GM12872 (cell line): ENCODE results near the gene C4orf17.

ENCODE experiments used
- TF ChIP-seq, protein P1 (sequence below): IDR thresholded peaks from 3 replicates; pipeline ENCODE4 v1.5.1; 2011; ENCODE audit warnings: low read depth, mild to moderate bottlenecking, low read length, moderate library complexity; ENCODE audit not compliant: insufficient read depth

Gene C4orf17

DNA sequence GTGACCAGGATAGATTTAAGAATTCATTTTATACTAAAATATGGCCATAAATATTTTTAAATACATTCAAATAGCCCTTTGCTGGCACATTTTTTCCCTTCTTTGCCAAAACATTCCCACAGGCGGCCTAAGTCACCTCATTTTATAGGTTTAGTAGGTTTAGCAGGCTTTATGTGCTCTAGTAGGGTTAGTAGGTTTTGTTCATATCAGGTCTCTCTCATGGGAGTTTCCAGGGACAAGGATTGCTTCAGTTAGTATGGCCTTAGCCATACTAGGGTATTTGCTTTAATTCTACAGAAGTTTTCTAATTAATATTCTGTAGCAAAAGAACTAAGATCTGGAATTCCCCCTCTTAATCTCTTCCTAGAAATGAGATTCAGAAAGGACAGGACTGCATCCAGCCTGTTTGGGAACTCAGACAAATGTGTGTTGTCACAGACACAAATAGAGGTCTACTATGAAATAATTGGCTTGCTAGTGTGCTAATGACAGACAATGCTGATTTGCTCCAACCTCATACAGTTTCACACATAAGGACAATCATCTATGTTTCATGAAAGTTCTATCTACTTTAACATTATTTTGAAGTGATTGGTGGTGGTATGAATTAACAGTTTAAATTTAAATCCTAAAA is 63.0 kb downstream of the C4orf17 start:
- TF ChIP-seq, protein P1, sequence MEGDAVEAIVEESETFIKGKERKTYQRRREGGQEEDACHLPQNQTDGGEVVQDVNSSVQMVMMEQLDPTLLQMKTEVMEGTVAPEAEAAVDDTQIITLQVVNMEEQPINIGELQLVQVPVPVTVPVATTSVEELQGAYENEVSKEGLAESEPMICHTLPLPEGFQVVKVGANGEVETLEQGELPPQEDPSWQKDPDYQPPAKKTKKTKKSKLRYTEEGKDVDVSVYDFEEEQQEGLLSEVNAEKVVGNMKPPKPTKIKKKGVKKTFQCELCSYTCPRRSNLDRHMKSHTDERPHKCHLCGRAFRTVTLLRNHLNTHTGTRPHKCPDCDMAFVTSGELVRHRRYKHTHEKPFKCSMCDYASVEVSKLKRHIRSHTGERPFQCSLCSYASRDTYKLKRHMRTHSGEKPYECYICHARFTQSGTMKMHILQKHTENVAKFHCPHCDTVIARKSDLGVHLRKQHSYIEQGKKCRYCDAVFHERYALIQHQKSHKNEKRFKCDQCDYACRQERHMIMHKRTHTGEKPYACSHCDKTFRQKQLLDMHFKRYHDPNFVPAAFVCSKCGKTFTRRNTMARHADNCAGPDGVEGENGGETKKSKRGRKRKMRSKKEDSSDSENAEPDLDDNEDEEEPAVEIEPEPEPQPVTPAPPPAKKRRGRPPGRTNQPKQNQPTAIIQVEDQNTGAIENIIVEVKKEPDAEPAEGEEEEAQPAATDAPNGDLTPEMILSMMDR, result no peak

DNA sequence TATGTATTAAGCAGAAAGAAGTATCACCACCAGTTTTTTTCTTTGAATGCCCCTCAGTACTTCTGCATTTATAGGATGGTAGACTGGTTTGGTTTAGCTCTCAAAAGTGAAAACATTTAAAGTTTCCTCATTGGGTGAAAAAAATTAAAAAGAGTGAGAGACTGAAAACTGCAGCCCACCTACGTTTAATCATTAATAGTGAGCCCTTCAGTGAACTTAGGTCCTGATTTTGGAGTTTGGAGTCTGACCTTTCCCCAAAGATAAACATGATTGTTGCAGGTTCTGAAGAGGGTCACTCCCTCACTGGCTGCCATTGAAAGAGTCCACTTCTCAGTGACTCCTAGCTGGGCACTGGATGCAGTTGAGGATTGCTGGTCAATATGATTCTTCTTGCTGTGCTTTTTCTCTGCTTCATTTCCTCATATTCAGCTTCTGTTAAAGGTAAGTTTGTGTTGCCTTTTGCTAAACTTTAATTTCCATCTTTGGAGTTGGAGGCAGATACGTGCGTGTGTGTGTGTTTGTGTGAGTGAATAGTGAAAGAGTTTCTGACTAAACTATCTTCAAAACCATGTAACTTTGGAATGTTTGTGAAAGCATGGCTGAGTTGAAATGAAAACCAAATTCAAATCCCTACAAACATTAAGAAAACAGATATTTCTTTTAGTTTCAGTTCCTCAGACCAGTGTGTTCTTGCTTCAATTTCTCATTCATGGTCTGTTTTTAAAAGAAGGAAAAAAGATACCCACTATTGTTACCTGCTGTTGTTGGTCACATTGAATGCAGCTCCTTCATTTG is 63.9 kb downstream of the C4orf17 start, which contains the start of gene MTTP:
Gene MTTP, plus strand, starts transcription at position 295 of the 795 bp plus-strand sequence. Its CDS starts 86 bp downstream, at position 381.
- TF ChIP-seq, protein P1, result no peak

DNA sequence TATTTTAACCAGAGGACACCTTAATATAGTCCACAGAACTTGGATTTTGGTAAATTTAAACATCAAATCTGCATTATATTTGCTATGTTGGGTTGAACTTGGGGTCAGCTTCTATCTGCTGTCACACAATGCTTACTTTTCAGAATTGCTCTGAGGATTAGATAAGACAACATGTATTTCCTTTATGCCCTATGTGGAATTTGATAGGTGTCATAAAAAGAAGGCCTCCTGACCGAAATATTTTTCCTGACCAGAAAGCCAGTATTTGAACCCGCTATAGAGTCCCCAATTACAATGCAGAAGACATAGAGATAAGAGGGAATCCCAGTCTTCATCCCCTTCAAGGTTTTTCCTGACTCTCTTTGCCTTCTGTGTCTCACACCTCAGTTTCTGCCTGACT is 67.9 kb downstream of the C4orf17 start:
- TF ChIP-seq, protein P1, result no peak

DNA sequence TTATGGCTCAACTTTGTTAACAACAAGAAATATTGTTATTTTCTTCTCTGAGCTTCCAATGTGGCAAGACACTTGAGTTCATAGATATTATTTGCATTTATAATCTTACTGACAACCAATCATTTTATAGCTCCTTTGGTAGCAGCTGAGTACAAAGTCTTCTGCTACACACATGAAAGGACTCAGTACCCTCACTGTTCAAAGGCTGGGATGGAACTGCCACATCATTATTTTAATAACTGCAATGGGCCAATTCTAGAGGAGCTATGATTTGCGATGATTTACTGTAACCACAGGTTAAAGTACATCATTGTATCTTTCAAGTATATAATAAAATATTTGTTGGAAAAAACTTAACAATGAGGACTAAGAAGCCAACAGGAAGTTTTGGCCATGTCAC is 74.7 kb downstream of the C4orf17 start:
- TF ChIP-seq, protein P1, result no peak

DNA sequence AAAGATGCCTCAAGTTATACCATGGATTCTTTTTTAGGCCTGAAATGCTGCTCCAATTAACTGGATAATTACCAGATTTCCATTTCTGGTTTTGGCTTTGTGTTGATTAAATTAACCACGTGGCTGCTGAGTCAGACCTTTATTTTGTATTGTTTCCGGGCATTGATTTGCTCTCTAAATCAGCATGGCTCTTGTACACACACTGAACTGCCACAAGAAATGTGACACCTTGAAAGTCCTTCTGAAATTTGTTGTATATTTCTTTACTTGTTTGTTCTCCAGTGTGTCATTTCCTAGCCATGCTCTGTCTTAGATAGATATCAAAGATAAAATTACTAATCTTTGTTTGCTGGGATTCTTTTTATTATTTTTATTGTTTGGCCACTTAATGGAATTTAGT is 75.5 kb downstream of the C4orf17 start:
- TF ChIP-seq, protein P1, result no peak

DNA sequence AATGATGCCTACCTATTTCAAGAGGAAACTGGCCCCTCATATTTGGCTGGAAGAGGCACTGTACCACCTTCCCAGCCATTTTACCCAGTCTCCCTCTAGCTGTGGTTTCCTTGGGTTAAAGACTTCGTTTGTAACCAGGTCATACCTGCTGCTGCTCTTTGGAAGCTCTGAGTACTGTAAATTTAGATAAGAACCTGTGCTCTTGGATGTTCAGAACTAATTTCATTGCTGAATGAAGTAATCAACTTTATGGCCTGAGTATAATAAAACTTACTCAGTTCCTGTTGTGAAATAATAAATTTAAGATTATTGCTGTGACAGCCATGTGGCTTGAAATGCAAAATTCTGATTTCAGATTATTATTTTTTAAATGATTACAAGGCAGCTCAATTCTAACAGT is 76.0 kb downstream of the C4orf17 start:
- TF ChIP-seq, protein P1, result no peak

DNA sequence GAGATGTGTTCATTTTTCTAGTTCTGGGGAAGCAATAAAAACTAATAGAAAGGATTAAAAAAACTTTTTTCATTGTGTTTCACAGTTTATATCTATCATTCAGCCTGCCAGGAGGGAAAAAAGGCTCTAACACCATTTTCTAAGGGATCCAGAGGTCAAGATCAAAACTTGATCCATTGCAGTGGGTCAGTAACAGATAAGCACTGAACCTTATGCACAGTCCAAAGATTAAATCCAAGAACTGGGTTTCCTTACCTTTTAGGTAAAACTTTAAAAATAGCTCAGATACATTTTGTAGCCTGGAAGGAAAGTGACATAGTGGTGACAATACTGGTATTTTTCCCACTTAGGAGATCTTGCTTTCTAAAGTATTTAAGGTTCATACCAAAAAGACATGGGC is 76.5 kb downstream of the C4orf17 start:
- TF ChIP-seq, protein P1, result no peak
